AG09309 (cell line): Measurements from ENCODE around the gene CTDSP1.

Source experiments
- DNase-seq: peaks from one replicate; pipeline ENCODE4 v3.0.0-alpha.2; 2010; ENCODE audit warnings: low read depth
- H3K4me3 ChIP-seq: 2 replicates; pipeline ENCODE4 v1.5.1; 2011; ENCODE audit warnings: mild to moderate bottlenecking, low read depth, low read length, moderate library complexity; ENCODE audit not compliant: control insufficient read depth
- CTCF ChIP-seq: IDR thresholded peaks from 2 replicates; pipeline ENCODE4 v1.5.1; 2011; ENCODE audit warnings: mild to moderate bottlenecking, low read depth, low read length, inconsistent platforms; ENCODE audit not compliant: insufficient read depth, control insufficient read depth; ENCODE audit errors: missing control alignments

The CTDSP1 gene

GRCh38 chr2:218422403-218423086 lies 22.9 kb downstream of the CTDSP1 start:
- no peak for TF ChIP-seq CTCF
- DNase-seq, result no peak
- H3K4me3 ChIP-seq, result no peak overlapping the region

GRCh38 chr2:218423584-218423983 lies 23.9 kb downstream of the CTDSP1 start:
- H3K4me3 ChIP-seq, result no peak overlapping the region
- DNase-seq, result no peak
- no peak for TF ChIP-seq CTCF

- no peak overlapping the region for H3K4me3 ChIP-seq
- no peak for DNase-seq
- no peak for TF ChIP-seq CTCF
Measured at GRCh38 chr2:218425531-218425930, 25.9 kb downstream of the CTDSP1 start.

- no peak for DNase-seq
- no peak for TF ChIP-seq CTCF
- no peak overlapping the region for H3K4me3 ChIP-seq
Measured at GRCh38 chr2:218427741-218428140, 28.1 kb downstream of the CTDSP1 start.

- no peak for DNase-seq
- H3K4me3 ChIP-seq, result no peak overlapping the region
- TF ChIP-seq CTCF, result no peak
Measured at GRCh38 chr2:218428846-218429558, 29.3 kb downstream of the CTDSP1 start.

GRCh38 chr2:218429911-218430692 lies 30.4 kb downstream of the CTDSP1 start:
- no peak for DNase-seq
- no peak overlapping the region for H3K4me3 ChIP-seq
- TF ChIP-seq CTCF, result no peak
